WTC11 (cell line): Measurements from ENCODE around the gene ALOX15B. TPM values are rescaled to one million over a fixed set of nuclear protein-coding genes. Genes with fewer than 3 reads are reported as not detected.

Experiments used
- ATAC-seq: fragments of 200-7000 bp; cut with Tn5 transposase; 2 replicates; pipeline ENCODE4 v1.10.0; 2021; ENCODE audit warnings: mild to moderate bottlenecking, moderate library complexity
- CTCF ChIA-PET: fragments of 300-600 bp; sonication (Branson Sonifier 250); formaldehyde crosslinking; loops from one replicate; lab custom pipeline; 2021; ENCODE audit warnings: antibody characterized with exemption; lab: Charles Lee
- POLR2A ChIA-PET: fragments of 350-600 bp; sonication (Branson Sonifier 250); formaldehyde crosslinking; loops from one replicate; lab custom pipeline; 2021; ENCODE audit warnings: antibody characterized with exemption; lab: Charles Lee
- DNase-seq: peaks from one replicate; pipeline ENCODE4 v3.0.0; 2021; ENCODE audit warnings: low spot score
- H3K27ac Mint-ChIP-seq: 2 replicates; pipeline ENCODE4 v1.8.0; 2021; ENCODE audit warnings: mixed read lengths
- H3K27me3 Mint-ChIP-seq: 2 replicates; pipeline ENCODE4 v1.8.0; 2021; ENCODE audit warnings: low read depth, mild to moderate bottlenecking, moderate library complexity, mixed read lengths
- H3K36me3 Mint-ChIP-seq: 2 replicates; pipeline ENCODE4 v1.8.0; 2021; ENCODE audit warnings: mixed read lengths
- H3K4me1 Mint-ChIP-seq: 2 replicates; pipeline ENCODE4 v1.8.0; 2022; ENCODE audit warnings: mixed read lengths
- H3K4me3 Mint-ChIP-seq: 2 replicates; pipeline ENCODE4 v1.8.0; 2021; ENCODE audit warnings: mild to moderate bottlenecking, moderate library complexity, mixed read lengths
- H3K9me3 Mint-ChIP-seq: 2 replicates; pipeline ENCODE4 v1.8.0; 2021; ENCODE audit warnings: mixed read lengths
- AR ChIP-seq: fragments of 250-450 bp; sonication (Bioruptor Pico); IDR thresholded peaks from 2 replicates; pipeline ENCODE4 v1.9.0; 2021; ENCODE audit warnings: mild to moderate bottlenecking
- E2F5 ChIP-seq: sonication (generic); formaldehyde crosslinking; IDR thresholded peaks from 2 replicates; pipeline ENCODE4 v1.8.1; 2022; ENCODE audit warnings: mild to moderate bottlenecking, moderate library complexity, missing genetic modification reagents
- EMX1 ChIP-seq: fragments of 250-450 bp; sonication (Bioruptor Pico); IDR thresholded peaks from 2 replicates; pipeline ENCODE4 v1.8.0; 2021; ENCODE audit warnings: mild to moderate bottlenecking
- FOXP4 ChIP-seq: sonication (generic); formaldehyde crosslinking; IDR thresholded peaks from 2 replicates; pipeline ENCODE4 v1.8.0; 2022; ENCODE audit warnings: mild to moderate bottlenecking, missing genetic modification reagents
- IRF1 ChIP-seq: sonication (generic); formaldehyde crosslinking; IDR thresholded peaks from 2 replicates; pipeline ENCODE4 v1.8.0; 2023; ENCODE audit warnings: missing genetic modification reagents
- JUN ChIP-seq: sonication (generic); formaldehyde crosslinking; IDR thresholded peaks from 2 replicates; pipeline ENCODE4 v1.8.0; 2023; ENCODE audit warnings: mild to moderate bottlenecking, missing genetic modification reagents
- MXD4 ChIP-seq: fragments of 250-450 bp; sonication (Bioruptor Pico); IDR thresholded peaks from 2 replicates; pipeline ENCODE4 v1.8.0; 2021; ENCODE audit warnings: mild to moderate bottlenecking, moderate library complexity, borderline replicate concordance
- MYBL2 ChIP-seq: sonication (generic); formaldehyde crosslinking; IDR thresholded peaks from 2 replicates; pipeline ENCODE4 v1.8.1; 2023; ENCODE audit warnings: mild to moderate bottlenecking, moderate library complexity, missing genetic modification reagents
- OVOL2 ChIP-seq: fragments of 250-450 bp; sonication (Bioruptor Pico); IDR thresholded peaks from 2 replicates; pipeline ENCODE4 v1.9.0; 2021; ENCODE audit warnings: mild to moderate bottlenecking, borderline replicate concordance
- PRDM15 ChIP-seq: sonication (generic); formaldehyde crosslinking; IDR thresholded peaks from 2 replicates; pipeline ENCODE4 v1.8.0; 2022; ENCODE audit warnings: missing genetic modification reagents
- PRRX2 ChIP-seq: fragments of 250-450 bp; sonication (Bioruptor Pico); IDR thresholded peaks from 2 replicates; pipeline ENCODE4 v1.8.0; 2021; ENCODE audit warnings: mild to moderate bottlenecking
- ZMAT4 ChIP-seq: fragments of 250-450 bp; sonication (Bioruptor Pico); IDR thresholded peaks from 2 replicates; pipeline ENCODE4 v1.9.0; 2021; ENCODE audit warnings: mild to moderate bottlenecking
- ZNF423 ChIP-seq: fragments of 250-450 bp; sonication (Bioruptor Pico); IDR thresholded peaks from 2 replicates; pipeline ENCODE4 v2.1.2; 2022; ENCODE audit warnings: mild to moderate bottlenecking, moderate library complexity
- ZNF671 ChIP-seq: fragments of 250-450 bp; sonication (Bioruptor Pico); IDR thresholded peaks from 2 replicates; pipeline ENCODE4 v1.8.0; 2021; ENCODE audit warnings: mild to moderate bottlenecking
- total RNA-seq: library from RNA; stranded (reverse); gene quantifications from 3 replicates; pipeline ENCODE4 v1.2.3, GENCODE V29; 2021
- TF ChIP-seq, protein P1 (sequence below): sonication (generic); formaldehyde crosslinking; IDR thresholded peaks from 2 replicates; pipeline ENCODE4 v1.8.0; 2022; ENCODE audit warnings: mild to moderate bottlenecking, missing genetic modification reagents
- TF ChIP-seq, protein P2 (sequence below): fragments of 200-600 bp; IDR thresholded peaks from 2 replicates; pipeline ENCODE4 v1.8.0; 2022; ENCODE audit warnings: antibody characterized with exemption
- TF ChIP-seq, protein P3 (sequence below): fragments of 250-450 bp; sonication (Bioruptor Pico); IDR thresholded peaks from 2 replicates; pipeline ENCODE4 v1.8.0; 2021; ENCODE audit warnings: mild to moderate bottlenecking

ALOX15B gene
- total RNA-seq, 1 experiment from 2014 or later: 0.22 TPM

- no peak for TF ChIP-seq AR (CRISPR knock-in tag)
- no peak for TF ChIP-seq MYBL2 (CRISPR knock-in tag)
- no peak for TF ChIP-seq IRF1 (CRISPR knock-in tag)
- TF ChIP-seq ZNF423 (CRISPR knock-in tag): no peak
- TF ChIP-seq PRDM15 (CRISPR knock-in tag): no peak
These were observed 9.7 kb upstream of the ALOX15B start (continued) for GRCh38 chr17:8029121-8029520.

DNA sequence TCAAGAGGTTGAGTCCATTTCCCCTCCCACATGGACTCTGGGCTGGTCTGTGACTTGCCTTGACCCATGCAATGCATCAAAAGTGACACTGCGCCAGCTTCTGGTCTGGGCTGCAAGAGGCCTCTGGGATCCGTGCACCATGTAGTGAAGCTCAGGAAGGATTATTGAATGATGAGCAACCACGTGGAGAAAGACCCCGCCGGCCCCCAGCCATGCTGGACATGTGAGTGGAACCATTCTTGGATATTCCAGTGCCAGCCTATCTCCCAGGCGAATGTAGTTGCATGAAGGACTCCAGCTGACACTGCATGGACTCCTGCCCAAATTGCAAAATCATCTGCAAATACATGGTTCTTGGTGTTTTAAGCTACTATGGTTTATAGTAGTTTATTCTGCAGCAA, 7.6 kb upstream of the ALOX15B start:
- Mint-ChIP-seq H3K27ac (no peak overlapping the region), H3K4me1 (peaks cover 4% of the 10 kb centered on the region), H3K27me3 (peaks cover 17% of the 10 kb centered on the region), H3K9me3 (no peaks in the 10 kb centered on the region), H3K36me3 (no peaks in the 10 kb centered on the region), H3K4me3 (no peak overlapping the region)
- ATAC-seq: no peak
- POLR2A ChIA-PET: no interaction called here
- DNase-seq: no peak
- TF ChIP-seq MXD4 (CRISPR knock-in tag) (no peak), FOXP4 (CRISPR knock-in tag) (no peak), PRRX2 (CRISPR knock-in tag) (no peak), EMX1 (CRISPR knock-in tag) (no peak), E2F5 (no peak), ZMAT4 (CRISPR knock-in tag) (no peak), OVOL2 (CRISPR knock-in tag) (no peak), ZNF671 (CRISPR knock-in tag) (no peak), JUN (CRISPR knock-in tag) (no peak), PRDM15 (CRISPR knock-in tag) (no peak)
- TF ChIP-seq, protein P1, sequence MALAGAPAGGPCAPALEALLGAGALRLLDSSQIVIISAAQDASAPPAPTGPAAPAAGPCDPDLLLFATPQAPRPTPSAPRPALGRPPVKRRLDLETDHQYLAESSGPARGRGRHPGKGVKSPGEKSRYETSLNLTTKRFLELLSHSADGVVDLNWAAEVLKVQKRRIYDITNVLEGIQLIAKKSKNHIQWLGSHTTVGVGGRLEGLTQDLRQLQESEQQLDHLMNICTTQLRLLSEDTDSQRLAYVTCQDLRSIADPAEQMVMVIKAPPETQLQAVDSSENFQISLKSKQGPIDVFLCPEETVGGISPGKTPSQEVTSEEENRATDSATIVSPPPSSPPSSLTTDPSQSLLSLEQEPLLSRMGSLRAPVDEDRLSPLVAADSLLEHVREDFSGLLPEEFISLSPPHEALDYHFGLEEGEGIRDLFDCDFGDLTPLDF (CRISPR knock-in tag): no peak
- TF ChIP-seq, protein P2, sequence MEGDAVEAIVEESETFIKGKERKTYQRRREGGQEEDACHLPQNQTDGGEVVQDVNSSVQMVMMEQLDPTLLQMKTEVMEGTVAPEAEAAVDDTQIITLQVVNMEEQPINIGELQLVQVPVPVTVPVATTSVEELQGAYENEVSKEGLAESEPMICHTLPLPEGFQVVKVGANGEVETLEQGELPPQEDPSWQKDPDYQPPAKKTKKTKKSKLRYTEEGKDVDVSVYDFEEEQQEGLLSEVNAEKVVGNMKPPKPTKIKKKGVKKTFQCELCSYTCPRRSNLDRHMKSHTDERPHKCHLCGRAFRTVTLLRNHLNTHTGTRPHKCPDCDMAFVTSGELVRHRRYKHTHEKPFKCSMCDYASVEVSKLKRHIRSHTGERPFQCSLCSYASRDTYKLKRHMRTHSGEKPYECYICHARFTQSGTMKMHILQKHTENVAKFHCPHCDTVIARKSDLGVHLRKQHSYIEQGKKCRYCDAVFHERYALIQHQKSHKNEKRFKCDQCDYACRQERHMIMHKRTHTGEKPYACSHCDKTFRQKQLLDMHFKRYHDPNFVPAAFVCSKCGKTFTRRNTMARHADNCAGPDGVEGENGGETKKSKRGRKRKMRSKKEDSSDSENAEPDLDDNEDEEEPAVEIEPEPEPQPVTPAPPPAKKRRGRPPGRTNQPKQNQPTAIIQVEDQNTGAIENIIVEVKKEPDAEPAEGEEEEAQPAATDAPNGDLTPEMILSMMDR: no peak
- TF ChIP-seq, protein P3, sequence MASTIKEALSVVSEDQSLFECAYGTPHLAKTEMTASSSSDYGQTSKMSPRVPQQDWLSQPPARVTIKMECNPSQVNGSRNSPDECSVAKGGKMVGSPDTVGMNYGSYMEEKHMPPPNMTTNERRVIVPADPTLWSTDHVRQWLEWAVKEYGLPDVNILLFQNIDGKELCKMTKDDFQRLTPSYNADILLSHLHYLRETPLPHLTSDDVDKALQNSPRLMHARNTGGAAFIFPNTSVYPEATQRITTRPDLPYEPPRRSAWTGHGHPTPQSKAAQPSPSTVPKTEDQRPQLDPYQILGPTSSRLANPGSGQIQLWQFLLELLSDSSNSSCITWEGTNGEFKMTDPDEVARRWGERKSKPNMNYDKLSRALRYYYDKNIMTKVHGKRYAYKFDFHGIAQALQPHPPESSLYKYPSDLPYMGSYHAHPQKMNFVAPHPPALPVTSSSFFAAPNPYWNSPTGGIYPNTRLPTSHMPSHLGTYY (CRISPR knock-in tag): no peak
- CTCF ChIA-PET: interaction anchor here (0.8 to 2.4 kb wide), 4 partner anchors 10 to 41 kb away, joined by 3 to 9 read pairs (median 6); no protein-coding TSS in a partner anchor
